GM18520 (cell line): Measurements from ENCODE around the gene DIABLO.

Source experiments
- ATAC-seq: cut with Tn5 transposase; IDR thresholded peaks from one replicate; pipeline ENCODE4 v1.9.1; 2021; ENCODE audit not compliant: unreplicated experiment

Gene DIABLO

DNA sequence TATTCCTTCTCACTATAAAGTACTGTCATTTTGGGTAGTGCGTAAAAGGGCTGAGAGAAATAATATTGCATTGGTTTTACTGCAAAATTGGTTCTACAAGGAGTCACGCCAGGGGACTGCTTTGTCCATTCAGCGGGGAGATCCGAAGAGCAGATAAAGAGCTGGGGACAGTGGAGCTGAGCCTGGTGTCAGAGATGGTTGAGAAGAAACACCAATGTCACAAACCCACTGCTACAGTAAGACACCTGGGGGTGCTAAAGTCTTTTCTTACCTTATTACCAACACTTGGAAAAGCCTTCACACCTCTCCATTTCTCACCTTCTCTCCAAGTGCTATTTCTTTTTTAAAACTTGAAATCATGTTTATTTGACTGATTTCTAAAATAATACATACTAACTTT is 66.0 kb downstream of the DIABLO start:
- ATAC-seq: no peak

DNA sequence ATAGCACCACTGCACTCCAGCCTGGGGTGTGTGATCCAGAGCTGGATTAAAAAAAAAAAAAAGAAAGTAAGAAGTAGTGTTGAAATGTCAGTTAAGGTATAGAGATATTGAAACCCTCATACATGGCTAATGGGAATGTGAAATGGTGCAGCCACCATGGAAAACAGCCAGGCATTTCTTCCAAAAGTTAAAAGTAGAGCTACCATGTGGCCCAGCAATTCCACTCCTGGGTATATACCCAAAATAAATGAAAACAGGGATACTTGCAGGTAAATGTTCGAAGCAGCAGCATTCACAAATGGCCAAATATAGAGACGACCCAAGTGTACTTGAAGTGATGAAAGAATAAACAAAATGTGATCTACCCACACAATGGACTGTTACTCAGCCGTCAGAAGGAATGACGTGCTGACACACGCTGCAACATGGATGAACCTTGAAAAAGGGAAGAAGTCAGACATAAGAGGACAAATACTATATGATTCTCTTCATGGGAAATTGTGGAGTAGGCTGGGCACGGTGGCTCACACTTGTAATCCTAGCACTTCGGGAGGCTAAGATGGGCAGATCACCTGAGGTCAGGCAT is 67.1 kb downstream of the DIABLO start:
- ATAC-seq: no peak
